HL-60 (cell line): ENCODE results near the gene LAMP5.

Experiments
- DNase-seq, 2 experiments: peaks; one replicate each; pipeline ENCODE4 v3.0.0-alpha.2; 2010 to 2020; ENCODE audit warnings: low read depth in 1 of 2, low spot score in 1 of 2
- H3K27ac ChIP-seq: fragments of 250-450 bp; sonication (Bioruptor Pico); replicated peaks from 2 replicates; pipeline ENCODE4 v1.5.1; 2020; ENCODE audit warnings: mild to moderate bottlenecking, moderate library complexity
- H3K27me3 ChIP-seq: fragments of 250-450 bp; sonication (Bioruptor Pico); 2 replicates; pipeline ENCODE4 v1.5.1; 2021; ENCODE audit warnings: mild to moderate bottlenecking, moderate library complexity; ENCODE audit not compliant: insufficient read depth, poor library complexity, severe bottlenecking
- H3K4me3 ChIP-seq: replicated peaks from 2 replicates; pipeline ENCODE4 v1.5.1; 2011; ENCODE audit warnings: mild to moderate bottlenecking, control low read depth, low read length; ENCODE audit not compliant: insufficient read depth
- CTCF ChIP-seq: IDR thresholded peaks from one replicate; pipeline ENCODE4 v1.5.1; 2011; ENCODE audit warnings: low read length, control low read depth, inconsistent platforms; ENCODE audit not compliant: insufficient read depth
- GABPA ChIP-seq: IDR thresholded peaks from 2 replicates; pipeline ENCODE4 v1.6.1; 2012; ENCODE audit warnings: low read depth
- POLR2AphosphoS5 ChIP-seq: IDR thresholded peaks from 2 replicates; pipeline ENCODE4 v1.6.1; 2012; ENCODE audit warnings: low read depth
- REST ChIP-seq: IDR thresholded peaks from 2 replicates; pipeline ENCODE4 v1.6.1; 2012; ENCODE audit warnings: low read depth; ENCODE audit not compliant: insufficient replicate concordance
- SPI1 ChIP-seq: IDR thresholded peaks from 2 replicates; pipeline ENCODE4 v1.6.1; 2012; ENCODE audit warnings: low read depth, mild to moderate bottlenecking, borderline replicate concordance

LAMP5 gene

GRCh38 chr20:9572670-9573069 is 58.3 kb downstream of the LAMP5 start:
- TF ChIP-seq SPI1 (no peak), REST (no peak), CTCF (no peak), GABPA (no peak), POLR2AphosphoS5 (no peak)
- Histone ChIP-seq H3K27ac (no peak overlapping the region), H3K4me3 (no peak overlapping the region), H3K27me3 (no peaks in the 10 kb centered on the region)
- no peak for DNase-seq

- Histone ChIP-seq H3K4me3 (no peak overlapping the region), H3K27ac (no peak overlapping the region), H3K27me3 (no peaks in the 10 kb centered on the region)
- DNase-seq = no peak
- TF ChIP-seq CTCF (no peak), POLR2AphosphoS5 (no peak), SPI1 (no peak), GABPA (no peak), REST (no peak)
Observed at GRCh38 chr20:9573335-9574151, 59.2 kb downstream of the LAMP5 start.

- H3K27ac ChIP-seq = no peak overlapping the region
- no peaks in the 10 kb centered on the region for H3K27me3 ChIP-seq
- H3K4me3 ChIP-seq = no peak overlapping the region
- no peak for DNase-seq
- TF ChIP-seq REST = no peak
- TF ChIP-seq CTCF = no peak
- no peak for TF ChIP-seq POLR2AphosphoS5
- TF ChIP-seq GABPA = no peak
- no peak for TF ChIP-seq SPI1
Observed at GRCh38 chr20:9574181-9574580, 59.8 kb downstream of the LAMP5 start.
